Brain pericyte (primary cell): ENCODE measurements around the gene GRAPL.
"Not testable (repeated sequence)": the region's sequence is repeated elsewhere in the genome, so short reads cannot be mapped to it uniquely, and the experiment has no call there.

Experiments
- DNase-seq: peaks from one replicate; pipeline ENCODE4 v3.0.0-alpha.2; 2012; ENCODE audit warnings: low read depth, low spot score

The GRAPL gene

DNA sequence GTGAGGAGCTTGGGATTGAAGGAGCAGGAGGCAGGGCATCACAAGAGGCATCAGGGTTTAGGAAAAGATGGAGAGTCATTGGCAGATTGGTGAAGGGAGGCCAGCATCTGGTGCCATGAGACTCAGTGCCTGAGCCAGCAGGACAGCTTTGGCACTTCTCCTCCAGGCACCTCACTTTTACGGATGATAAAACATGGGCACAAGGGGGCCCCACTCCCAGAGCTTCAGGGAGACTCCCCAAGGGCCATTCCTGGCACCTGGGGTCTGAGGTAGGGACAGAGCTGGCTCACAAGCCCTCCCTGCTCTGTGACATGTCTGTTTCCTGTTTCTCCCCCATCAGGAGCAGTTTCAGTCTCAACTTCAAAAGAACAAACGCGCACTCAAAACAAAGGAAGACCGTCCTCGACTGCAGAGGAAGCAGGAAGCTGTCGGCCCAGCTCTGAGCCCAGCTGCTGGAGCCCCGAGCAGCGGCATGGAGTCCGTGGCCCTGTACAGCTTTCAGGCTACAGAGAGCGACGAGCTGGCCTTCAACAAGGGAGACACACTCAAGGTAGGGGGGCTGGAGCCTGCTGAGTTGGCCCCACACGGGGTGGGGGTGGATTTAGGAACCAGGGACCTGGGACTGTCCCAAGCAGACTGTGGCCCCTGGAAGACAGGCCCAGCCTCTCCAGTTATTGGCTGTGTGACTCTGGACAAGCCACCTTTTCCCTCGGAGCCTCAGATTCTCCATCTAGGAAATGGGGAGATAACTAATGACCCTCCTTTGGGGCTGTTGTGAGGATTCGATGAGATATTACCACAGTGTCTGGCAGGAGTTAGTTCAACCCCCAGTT lies at the start of gene GRAPL:
Gene GRAPL, plus strand, starts transcription at position 442 of the 833 bp plus-strand sequence. Its CDS starts 31 bp downstream, at position 473.
- not testable (repeated sequence) for DNase-seq

DNA sequence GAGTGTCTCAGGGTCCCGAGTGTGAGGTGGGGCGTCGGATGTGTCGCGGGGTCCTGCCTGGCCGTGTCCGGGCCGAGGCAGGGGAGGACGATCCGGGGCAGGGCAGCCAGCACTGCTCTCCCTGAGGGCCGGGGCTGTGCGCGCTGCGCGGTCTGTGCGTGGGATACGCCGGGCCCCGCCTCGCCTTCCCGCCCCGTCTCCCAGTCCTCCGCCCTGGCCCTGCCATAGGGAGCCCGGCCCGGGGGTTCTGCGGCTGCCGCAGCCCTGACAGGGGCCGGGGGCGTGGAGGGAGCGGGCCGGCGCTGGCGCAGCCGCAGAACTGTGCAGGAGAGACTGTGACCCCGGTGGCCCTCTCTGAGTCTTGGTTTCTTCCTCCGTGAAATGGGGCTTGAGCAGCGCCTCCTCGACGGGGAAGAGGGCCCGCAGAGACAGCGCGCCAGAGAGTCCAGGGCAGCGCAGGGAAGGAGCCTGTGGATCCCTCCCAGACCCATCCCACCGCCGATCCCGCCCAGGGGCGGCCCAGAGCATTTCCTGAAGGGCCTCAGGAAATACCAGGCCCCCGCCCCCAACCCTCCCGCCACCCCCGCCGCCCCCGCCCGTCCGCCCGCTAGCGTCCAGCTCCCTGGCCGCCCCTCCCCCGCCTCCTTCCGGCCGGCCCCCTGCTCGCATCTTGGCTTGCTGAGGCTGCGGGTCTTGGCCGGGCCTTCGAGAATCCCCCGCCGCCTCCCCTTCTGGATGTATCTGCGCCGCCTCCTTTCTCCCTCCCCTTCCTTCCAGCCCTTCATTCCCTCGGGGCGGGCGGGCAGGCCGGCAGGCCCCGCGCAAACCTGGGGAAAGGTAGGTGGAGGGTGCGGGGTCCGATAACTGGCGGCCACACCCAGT lies 38.3 kb upstream of the GRAPL start:
- DNase-seq, result not testable (repeated sequence)

DNA sequence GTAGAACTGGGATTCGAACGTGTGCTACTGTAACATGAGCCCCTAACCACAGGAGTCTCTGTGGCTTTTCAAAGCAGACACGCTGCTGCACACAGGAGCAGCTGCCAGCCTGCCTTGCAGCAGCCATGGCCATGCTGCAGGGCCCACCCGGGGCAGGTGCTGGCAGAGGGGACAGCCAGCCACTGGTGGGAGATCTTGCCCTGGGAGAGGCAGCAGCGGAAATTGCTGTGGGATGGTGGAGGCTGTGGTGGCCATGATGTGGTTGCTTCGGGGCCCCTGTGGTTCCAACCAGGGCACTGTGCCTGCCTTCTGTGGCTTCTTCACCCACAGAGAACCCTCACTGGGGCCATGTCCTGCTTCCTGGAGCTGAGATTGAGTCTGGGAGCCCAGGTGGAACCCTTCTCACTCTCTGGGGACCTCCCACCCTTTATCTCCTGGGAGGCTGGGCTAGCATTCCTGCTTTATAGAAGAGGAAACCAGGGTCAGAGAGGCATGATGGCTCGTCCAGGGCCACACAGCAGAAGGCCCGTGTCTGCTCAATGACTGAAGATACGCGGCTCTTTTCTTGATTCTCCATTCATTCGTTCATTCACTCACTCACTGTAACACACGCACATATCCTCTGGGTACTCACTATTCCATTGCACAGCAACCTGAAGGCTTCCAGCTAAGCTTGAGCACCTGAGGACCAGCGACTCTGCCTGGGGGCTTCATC lies 37.2 kb upstream of the GRAPL start:
- not testable (repeated sequence) for DNase-seq

DNA sequence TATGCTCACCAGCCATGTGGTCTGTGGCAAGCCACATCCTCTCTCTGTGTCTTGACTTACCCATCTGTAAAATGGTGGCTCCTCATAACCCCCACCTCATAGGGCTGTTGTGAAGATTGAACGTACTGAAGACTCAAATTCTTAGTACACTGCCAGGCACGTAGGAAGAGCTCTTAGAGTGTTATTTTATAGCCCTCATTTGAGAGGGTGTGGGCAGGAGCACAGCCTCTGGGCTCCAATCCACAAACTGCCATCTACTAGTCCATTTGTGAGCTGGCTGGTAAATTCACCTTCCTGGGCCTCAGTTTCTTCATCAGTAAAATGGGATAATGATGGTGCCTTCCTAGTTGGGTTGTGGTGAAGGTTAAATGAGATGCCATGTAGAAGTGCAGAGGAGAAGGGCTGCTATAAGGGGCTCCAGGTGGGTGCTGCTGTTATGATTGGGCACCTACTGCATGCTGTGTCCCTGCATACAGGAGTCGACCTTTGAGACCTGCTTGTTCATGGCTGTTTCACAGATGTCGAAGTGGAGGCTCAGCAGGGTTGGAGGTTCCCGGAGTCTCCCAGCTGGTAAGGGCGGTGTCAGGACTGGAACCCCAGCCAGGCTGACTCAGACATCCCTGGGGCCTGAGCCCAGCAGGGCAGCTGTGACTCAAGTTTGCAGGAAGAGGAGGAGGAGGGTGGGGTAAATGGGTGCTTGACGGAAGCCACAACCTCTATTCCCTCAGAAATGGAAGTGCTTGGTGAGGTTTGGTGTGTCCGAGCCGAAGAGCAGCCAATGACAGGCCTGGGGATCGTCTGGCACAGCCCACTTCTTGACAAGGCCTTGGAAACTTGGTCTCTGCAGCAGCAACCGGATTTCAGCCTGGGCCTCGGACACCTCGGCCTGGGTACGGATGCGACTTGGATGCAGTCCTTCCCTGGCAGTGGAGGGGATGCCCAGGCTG lies 34.4 kb upstream of the GRAPL start:
- DNase-seq, result peak; percentile 48

DNA sequence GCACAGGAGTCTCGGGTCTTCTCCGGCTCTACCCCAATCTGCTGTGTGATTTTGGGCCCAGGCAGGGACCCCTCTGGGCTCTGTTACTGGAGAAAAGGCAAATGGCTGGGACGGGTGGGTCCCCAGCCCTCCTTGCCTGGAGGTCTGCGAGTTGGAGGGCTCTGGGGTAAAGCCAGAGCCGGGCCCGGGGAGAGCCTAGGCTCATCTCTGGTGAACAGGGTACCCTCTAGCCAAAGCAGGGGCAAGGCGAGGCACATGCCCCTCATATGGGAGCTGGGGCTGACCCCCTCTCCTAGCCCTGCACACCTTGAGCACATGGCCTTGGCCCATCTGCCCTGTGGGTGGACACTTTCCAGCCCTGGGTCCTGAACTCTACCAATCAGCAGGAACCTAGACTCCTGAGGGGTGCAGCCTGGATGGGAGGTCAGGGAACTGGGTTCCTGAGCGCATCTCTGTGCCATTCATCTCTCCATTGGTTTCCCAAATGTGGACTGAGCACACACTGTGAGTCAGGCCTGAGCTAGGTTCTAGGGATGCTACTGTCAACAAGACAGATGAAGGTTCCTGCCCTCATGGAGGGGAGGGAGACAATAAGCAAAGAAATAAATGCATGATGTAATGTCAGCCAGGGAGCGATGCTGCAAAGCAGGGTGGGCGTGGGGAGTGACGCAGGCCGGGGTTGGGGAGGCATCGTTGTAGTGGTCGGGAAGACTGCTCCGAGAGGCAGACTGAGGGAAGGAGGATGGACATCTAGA lies 33.5 kb upstream of the GRAPL start:
- not testable (repeated sequence) for DNase-seq

DNA sequence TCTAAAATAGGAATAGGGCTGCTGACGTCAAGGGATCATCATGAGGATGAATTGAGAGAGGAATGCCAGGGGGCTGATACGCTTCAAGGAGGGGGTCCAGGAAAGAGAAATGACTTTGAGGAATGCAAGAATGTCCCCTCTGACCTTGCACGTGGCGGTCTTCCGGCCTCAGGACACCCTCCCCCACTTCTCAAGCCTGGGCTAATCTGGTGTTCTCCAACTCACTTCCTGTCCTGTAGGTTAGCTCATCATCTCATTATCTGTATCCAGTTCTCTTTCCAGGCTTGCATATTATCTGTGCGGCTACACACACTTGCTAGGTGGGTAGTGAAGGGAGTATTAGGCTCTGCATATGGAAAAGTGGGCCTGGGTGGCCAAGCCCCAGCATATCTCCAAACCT lies 18.9 kb upstream of the GRAPL start:
- not testable (repeated sequence) for DNase-seq

DNA sequence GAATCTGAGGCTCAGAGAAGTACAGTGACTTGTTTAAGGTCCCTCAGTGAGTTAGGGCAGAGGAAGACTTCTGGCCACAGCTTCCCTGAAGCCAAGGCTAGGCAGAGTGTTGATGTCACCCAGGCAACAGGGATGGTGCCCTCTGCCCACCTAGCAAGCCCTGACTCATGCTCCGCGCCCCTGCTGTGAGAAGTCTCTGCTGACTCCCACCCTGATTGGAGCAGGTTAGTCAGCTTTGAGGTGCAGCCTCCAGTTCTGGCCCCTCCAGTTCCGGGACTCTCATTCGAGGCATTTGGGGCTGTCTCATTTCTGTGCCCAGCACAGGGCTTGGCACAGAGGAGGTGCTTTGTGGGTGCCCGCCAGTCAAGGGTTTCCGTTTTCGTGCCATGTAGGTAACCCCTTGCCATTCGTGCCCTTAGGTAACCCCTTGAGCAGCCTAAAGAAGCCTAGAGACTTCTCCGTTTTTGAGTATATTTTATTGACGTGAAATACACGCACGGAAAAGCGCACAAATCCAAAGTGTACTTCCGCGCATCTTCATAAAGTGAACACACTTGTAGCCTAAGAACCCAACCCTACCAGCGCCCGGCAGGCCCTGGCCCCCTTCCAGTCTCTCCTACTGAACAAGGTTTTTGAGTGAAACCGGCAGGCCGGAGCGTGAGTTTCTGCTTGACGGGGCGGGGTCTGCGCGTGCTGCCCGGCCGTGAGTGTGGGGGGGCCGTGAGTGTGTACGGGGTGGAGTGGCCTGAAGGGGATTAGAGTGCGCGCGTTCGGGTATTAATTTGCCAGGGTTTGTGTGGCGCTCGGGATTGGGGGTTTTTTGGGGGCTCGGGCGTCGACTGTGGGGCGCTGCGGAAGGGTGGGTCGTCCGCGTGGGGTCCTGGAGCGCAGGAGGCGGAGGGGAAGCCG lies 16.9 kb upstream of the GRAPL start:
- DNase-seq, result not testable (repeated sequence)

DNA sequence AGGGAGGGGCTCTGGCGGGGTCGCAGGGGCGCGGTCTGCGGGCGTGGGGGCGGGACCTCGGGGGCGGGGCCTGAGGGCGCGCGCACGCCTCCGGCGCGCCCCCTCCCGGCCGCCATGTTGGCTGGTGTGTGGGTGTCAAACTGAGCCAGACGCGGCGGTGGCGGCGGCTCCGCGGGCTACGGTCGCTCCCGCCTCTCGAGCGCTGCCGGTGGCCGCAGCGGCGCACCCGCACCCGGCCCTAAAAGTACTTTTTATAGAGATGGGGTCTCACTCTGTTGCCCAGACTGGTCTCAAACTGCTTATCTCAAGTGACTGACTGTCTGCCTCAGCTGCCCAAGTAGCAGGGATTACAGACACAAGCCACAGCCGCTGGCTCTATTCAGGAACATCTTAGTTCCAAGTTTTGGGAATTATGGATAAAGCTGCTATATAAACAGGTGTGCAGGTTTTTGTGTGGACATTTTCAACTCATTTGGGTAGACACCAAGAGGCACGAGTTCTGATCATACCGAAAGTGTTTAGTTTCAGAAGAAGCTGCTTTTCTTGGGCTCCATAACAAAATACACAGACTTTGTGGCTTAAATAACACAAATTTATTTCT lies 16.2 kb upstream of the GRAPL start:
- not testable (repeated sequence) for DNase-seq

DNA sequence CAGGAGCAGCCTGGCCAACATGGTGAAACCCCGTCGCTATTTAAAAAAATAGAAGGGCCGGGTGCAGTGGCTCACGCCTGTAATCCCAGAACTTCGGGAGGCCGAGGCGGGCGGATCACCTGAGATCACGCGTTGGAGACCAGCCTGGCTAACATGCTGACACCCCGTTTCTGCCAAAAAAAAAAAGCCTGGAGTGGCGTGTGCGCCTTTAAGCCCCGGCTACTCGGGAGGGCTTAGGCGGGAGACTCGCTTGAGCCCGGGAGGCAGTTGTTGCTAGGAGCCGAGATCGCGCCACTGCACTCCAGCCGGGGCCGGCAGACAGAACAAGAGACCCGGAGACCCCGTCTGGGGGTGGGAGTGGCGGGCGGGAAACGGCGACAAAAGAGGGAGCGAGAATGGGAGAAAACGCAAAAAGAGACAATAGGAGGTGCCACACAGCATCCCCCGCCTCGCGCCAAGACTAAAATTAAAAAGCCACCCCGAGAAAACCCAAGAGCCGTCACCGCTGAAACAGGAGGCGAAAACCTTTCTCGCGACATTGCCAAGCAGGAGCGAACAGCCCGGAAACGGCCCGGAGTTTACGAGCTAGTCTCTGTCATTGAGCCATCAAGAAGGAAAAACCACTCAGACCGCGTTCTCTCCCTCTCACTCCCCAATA lies 15.5 kb upstream of the GRAPL start:
- peak; percentile 71 for DNase-seq

DNA sequence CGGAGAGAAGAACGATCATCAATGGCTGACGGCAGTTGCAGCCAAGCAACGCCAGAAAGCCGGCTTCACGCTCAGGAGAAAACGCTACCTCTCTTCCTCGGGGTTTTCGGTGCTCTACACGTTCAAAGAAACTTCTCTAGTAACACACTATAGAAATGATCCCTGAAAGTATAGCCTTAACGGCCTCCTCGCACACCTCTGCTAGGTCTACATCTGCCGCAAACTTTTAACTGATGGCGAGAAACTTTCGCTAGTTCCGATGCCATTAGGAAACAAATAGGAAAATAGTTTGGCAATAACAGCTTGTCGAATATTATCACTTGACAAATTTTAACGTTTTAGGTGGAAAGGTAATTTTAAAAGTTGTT lies 14.9 kb upstream of the GRAPL start:
- not testable (repeated sequence) for DNase-seq

DNA sequence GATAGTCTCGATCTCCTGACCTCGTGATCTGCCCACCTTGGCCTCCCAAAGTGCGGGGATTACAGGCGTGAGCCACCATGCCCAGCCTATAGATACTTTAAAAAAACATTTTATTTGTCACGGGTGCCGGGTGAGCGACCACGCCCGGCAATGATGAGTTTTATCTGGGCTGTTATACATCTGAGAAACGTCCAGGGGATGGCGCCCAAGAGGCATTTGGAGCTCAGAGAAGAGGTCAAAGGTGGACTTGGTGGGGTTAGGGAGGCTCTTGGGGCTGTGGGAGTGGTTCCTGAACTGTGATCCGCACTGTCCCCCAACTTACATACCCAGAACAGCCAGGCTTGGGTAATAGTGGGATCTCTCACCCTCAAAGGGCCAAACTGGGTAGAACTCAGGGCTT lies 8.7 kb upstream of the GRAPL start:
- not testable (repeated sequence) for DNase-seq

DNA sequence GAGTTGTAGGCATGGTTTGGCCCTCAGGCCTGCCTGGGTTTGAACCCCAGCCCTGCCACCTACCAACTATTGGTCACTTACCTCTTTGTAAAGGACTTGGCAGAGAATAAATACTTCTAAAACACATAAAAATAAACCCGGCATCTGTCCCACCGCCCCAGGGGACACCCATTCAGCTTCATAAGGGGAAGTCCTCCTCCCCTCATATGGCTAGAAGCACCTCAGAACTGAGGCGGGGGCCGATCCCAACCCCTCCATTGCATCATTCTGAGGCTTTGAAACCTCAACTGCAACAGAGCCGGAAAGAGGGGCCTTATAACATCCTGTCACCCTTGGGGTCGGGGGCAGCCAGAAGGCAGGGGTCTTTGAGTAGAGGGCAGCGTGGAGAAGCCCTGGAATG lies 2.1 kb upstream of the GRAPL start:
- DNase-seq, result not testable (repeated sequence)

DNA sequence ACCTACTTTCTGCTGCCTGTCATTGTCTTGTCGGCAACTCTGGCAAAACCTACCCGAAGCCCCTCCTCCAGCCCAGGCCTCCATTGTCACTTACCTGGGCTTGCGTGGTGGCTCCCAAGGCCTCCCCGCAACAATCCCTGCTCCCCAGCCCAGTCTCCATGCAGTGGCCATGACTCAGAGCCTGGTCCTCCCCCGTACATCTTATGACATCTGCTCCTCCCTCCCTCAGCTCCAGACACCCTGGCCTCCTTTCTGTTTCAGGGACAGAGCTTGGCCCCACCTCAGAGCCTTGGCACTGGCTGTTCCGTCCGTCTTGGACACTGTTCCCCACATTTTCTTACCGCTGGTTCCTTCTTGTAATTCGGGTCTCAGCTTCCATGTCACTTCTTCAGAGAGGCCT lies 2.1 kb downstream of the GRAPL start:
- DNase-seq, result not testable (repeated sequence)

DNA sequence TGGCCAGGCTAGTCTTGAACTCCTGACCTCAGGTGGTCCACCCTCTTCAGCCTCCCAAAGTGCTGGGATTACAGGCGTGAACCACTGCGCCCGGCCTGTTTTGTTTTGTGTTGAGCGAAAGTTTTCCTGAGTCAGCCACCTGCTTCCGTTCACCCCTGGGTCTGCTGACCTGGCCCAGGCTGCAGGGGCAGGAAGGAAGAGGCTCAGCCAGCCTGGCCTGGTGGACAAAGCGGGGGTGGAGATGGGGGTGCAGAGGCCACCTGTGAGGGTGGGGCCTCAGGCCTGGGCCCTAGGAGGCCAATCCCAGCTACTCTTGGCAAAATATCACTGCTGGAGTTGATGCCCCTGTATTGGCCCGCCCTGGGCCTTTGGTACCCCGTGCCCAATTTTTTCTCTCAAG lies 3.7 kb downstream of the GRAPL start:
- DNase-seq, result not testable (repeated sequence)

DNA sequence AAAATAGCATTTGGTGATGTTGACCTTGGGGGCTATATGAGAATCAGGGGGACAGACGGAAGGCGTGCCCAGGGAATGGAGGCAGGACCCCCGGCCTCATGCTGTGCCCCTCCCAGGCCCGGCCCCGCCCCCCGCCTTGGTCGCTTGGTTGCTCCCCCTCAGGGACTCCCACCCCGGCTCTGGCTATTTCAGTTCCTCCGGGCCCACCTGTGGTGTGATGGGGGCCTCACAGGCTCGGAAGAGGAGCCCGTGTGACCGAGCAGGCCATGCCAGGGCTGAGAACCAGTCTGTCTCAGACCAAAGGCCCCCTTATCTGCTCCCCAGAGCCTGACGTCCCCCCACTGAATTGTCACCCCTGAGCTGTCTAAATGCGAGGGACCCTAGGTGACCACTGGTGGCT lies 4.4 kb downstream of the GRAPL start:
- DNase-seq, result not testable (repeated sequence)

DNA sequence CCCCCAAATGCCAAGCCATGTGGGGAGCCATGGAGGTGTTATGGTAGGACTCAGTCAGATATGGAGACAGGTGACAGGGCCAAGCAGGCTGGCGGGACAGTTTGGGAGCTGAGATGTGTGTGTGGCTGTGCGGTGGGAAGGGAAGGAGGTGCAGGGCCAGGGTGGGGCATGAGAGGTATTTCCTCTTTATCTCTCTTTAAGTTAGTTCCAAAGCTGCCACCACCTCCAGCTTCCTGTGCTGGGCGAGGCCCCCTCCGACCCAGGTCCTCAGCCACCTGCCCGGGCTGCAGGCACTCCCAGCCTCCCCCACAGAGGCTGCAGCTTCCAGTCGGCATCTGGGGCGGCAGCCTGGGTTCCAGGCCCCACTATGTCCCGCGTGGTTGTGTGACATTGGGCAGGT lies 6.4 kb downstream of the GRAPL start:
- DNase-seq, result not testable (repeated sequence)

DNA sequence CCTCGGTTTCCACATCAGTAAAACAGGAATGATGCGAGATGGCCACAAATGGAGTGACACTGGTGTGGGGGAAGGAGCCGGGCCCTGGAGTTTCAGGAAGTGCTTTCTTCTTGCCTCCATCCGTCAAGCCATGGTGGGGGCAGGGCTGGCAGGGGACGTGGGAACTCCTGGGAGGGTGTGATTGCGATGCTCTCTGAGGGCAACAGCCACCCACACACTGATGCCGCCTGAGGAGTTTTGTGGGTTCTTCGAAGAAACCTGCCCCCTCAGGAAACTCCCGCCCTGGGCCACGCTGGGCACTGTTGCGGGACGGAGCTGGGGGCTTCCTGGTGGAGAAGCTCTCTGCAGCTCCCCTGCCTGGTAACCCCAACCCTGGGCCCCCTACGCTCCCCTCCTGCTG lies 8.0 kb downstream of the GRAPL start:
- DNase-seq, result not testable (repeated sequence)

DNA sequence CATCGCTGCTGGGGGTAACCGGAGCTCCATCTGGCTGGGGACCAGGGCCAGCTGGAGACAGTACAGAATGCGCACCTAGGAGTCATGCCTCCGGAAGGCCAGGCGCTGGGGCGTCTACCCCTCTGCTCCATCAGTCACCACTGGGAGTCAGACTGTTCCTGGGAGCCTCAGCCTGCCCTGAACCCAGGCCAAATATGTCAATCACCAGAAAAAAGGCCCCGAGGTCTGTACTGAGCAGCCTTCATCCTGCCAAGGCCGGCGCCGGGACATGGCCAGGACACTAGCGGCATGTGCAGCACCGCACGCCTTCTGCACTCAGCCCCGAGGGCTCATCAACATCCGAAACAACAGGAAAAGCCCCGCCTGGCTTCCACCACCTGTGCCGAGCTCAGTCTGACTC lies 8.7 kb downstream of the GRAPL start:
- DNase-seq, result not testable (repeated sequence)
